IPS-20b (cell line): ENCODE results near the gene PINK1.
A peak's percentile ranks its signal among the peaks of the same experiment; 100 is the strongest.

Source experiments
- H3K27ac ChIP-seq: one replicate; pipeline ENCODE4 v1.5.1; 2013; ENCODE audit warnings: low read length
- H3K27me3 ChIP-seq: 2 replicates; pipeline ENCODE4 v1.6.1; 2013; ENCODE audit warnings: mild to moderate bottlenecking, low read length, inconsistent platforms; ENCODE audit not compliant: insufficient read depth
- H3K36me3 ChIP-seq: 2 replicates; pipeline ENCODE4 v1.6.1; 2013; ENCODE audit warnings: low read depth, mild to moderate bottlenecking, inconsistent platforms, low read length, moderate library complexity; ENCODE audit not compliant: insufficient read depth
- H3K4me1 ChIP-seq: 2 replicates; pipeline ENCODE4 v1.6.1; 2013; ENCODE audit warnings: mild to moderate bottlenecking, control low read depth, inconsistent platforms, low read length, moderate library complexity; ENCODE audit not compliant: insufficient read depth
- H3K4me3 ChIP-seq: 2 replicates; pipeline ENCODE4 v1.5.1; 2013; ENCODE audit warnings: mild to moderate bottlenecking, low read length, inconsistent platforms
- H3K9ac ChIP-seq: 2 replicates; pipeline ENCODE4 v1.6.1; 2013; ENCODE audit warnings: low read depth, mild to moderate bottlenecking, inconsistent platforms, low read length, moderate library complexity
- H3K9me3 ChIP-seq: 2 replicates; pipeline ENCODE4 v1.6.1; 2013; ENCODE audit warnings: mild to moderate bottlenecking, low read depth, low read length, inconsistent platforms; ENCODE audit not compliant: insufficient read depth

Gene PINK1

GRCh38 chr1:20614131-20614579, 19.1 kb upstream of the PINK1 start:
- H3K27me3 ChIP-seq: no peaks in the 10 kb centered on the region
- H3K9ac ChIP-seq: no peak overlapping the region
- no peaks in the 10 kb centered on the region for H3K36me3 ChIP-seq
- H3K4me1 ChIP-seq: peaks cover 8% of the 10 kb centered on the region
- no peaks in the 10 kb centered on the region for H3K9me3 ChIP-seq
- no peak overlapping the region for H3K27ac ChIP-seq
- H3K4me3 ChIP-seq: no peak overlapping the region

- Histone ChIP-seq H3K9ac (no peak overlapping the region), H3K27me3 (no peaks in the 10 kb centered on the region), H3K4me1 (peaks cover 8% of the 10 kb centered on the region), H3K36me3 (no peaks in the 10 kb centered on the region), H3K9me3 (no peaks in the 10 kb centered on the region), H3K27ac (no peak overlapping the region), H3K4me3 (no peak overlapping the region)
Observed at GRCh38 chr1:20615946-20616846, 17.1 kb upstream of the PINK1 start.

- Histone ChIP-seq H3K9ac (no peak overlapping the region), H3K9me3 (no peaks in the 10 kb centered on the region), H3K4me3 (no peak overlapping the region), H3K4me1 (peaks cover 8% of the 10 kb centered on the region), H3K27ac (no peak overlapping the region), H3K27me3 (no peaks in the 10 kb centered on the region), H3K36me3 (no peaks in the 10 kb centered on the region)
Observed at GRCh38 chr1:20616847-20617487, 16.3 kb upstream of the PINK1 start.

GRCh38 chr1:20618550-20618949, 14.7 kb upstream of the PINK1 start:
- no peak overlapping the region for H3K4me3 ChIP-seq
- H3K9ac ChIP-seq: no peak overlapping the region
- H3K36me3 ChIP-seq: no peaks in the 10 kb centered on the region
- no peaks in the 10 kb centered on the region for H3K9me3 ChIP-seq
- no peak overlapping the region for H3K27ac ChIP-seq
- peaks cover 3% of the 10 kb centered on the region for H3K4me1 ChIP-seq
- H3K27me3 ChIP-seq: no peaks in the 10 kb centered on the region

GRCh38 chr1:20619999-20620398, 13.3 kb upstream of the PINK1 start:
- H3K27ac ChIP-seq: no peak overlapping the region
- H3K4me3 ChIP-seq: no peak overlapping the region
- H3K9ac ChIP-seq: no peak overlapping the region
- H3K4me1 ChIP-seq: peaks cover 6% of the 10 kb centered on the region; the same call in 1 of the 2 replicates
- H3K36me3 ChIP-seq: no peaks in the 10 kb centered on the region
- H3K27me3 ChIP-seq: no peaks in the 10 kb centered on the region
- no peaks in the 10 kb centered on the region for H3K9me3 ChIP-seq

- Histone ChIP-seq H3K4me3 (no peak overlapping the region), H3K27ac (no peak overlapping the region), H3K4me1 (peaks cover 7% of the 10 kb centered on the region; the same call in 1 of the 2 replicates), H3K27me3 (no peaks in the 10 kb centered on the region), H3K9ac (no peak overlapping the region), H3K9me3 (no peaks in the 10 kb centered on the region), H3K36me3 (no peaks in the 10 kb centered on the region)
Observed at GRCh38 chr1:20621012-20621411, 12.2 kb upstream of the PINK1 start.

- H3K4me1 ChIP-seq: peaks cover 12% of the 10 kb centered on the region; the same call in 1 of the 2 replicates
- peak overlapping the region; percentile 62; the same call in 1 of the 2 replicates for H3K4me3 ChIP-seq
- no peaks in the 10 kb centered on the region for H3K27me3 ChIP-seq
- H3K36me3 ChIP-seq: no peaks in the 10 kb centered on the region
- H3K27ac ChIP-seq: peak overlapping the region; percentile 37
- peak overlapping the region; percentile 60; the same call in 1 of the 2 replicates for H3K9ac ChIP-seq
- H3K9me3 ChIP-seq: peaks cover 4% of the 10 kb centered on the region; the same call in 1 of the 2 replicates
Observed at GRCh38 chr1:20624709-20625108, 8.5 kb upstream of the PINK1 start.

GRCh38 chr1:20625176-20626097, 7.8 kb upstream of the PINK1 start:
- Histone ChIP-seq H3K4me1 (peaks cover 12% of the 10 kb centered on the region; the same call in 1 of the 2 replicates), H3K27ac (peak overlapping the region; percentile 40), H3K9ac (peak overlapping the region; percentile 70; the same call in 1 of the 2 replicates), H3K27me3 (no peaks in the 10 kb centered on the region), H3K36me3 (no peaks in the 10 kb centered on the region), H3K9me3 (peaks cover 4% of the 10 kb centered on the region; the same call in 1 of the 2 replicates), H3K4me3 (peak overlapping the region; percentile 62)

GRCh38 chr1:20626098-20626427, 7.2 kb upstream of the PINK1 start:
- H3K9ac ChIP-seq: peak overlapping the region; percentile 70; the same call in 1 of the 2 replicates
- H3K27ac ChIP-seq: peak overlapping the region; percentile 40
- H3K9me3 ChIP-seq: peaks cover 4% of the 10 kb centered on the region; the same call in 1 of the 2 replicates
- H3K27me3 ChIP-seq: no peaks in the 10 kb centered on the region
- H3K36me3 ChIP-seq: no peaks in the 10 kb centered on the region
- 0 out of 2 replicates have a peak overlapping the region, but pooled peaks have one; percentile 62 for H3K4me3 ChIP-seq
- H3K4me1 ChIP-seq: peaks cover 12% of the 10 kb centered on the region; the same call in 1 of the 2 replicates

GRCh38 chr1:20626524-20626923, 6.7 kb upstream of the PINK1 start:
- Histone ChIP-seq H3K27me3 (no peaks in the 10 kb centered on the region), H3K9ac (no peak overlapping the region), H3K9me3 (peaks cover 4% of the 10 kb centered on the region; the same call in 1 of the 2 replicates), H3K27ac (no peak overlapping the region), H3K4me1 (peaks cover 12% of the 10 kb centered on the region; the same call in 1 of the 2 replicates), H3K36me3 (no peaks in the 10 kb centered on the region), H3K4me3 (no peak overlapping the region)

GRCh38 chr1:20630729-20631128, 2.5 kb upstream of the PINK1 start:
- Histone ChIP-seq H3K9me3 (peaks cover 4% of the 10 kb centered on the region; the same call in 1 of the 2 replicates), H3K4me1 (peaks cover 7% of the 10 kb centered on the region)

More at GRCh38 chr1:20630729-20631128, 2.5 kb upstream of the PINK1 start:
- no peak overlapping the region for H3K27ac ChIP-seq
- H3K4me3 ChIP-seq: no peak overlapping the region
- 0 out of 2 replicates have a peak, but pooled peaks cover 4% of the 10 kb centered on the region for H3K27me3 ChIP-seq
- H3K36me3 ChIP-seq: no peaks in the 10 kb centered on the region
- H3K9ac ChIP-seq: no peak overlapping the region
